ENCODE data around the gene KRTAP10-11.
"Not testable (repeated sequence)": the region's sequence is repeated elsewhere in the genome, so short reads cannot be mapped to it uniquely, and the experiment has no call there.

- not testable (repeated sequence) for TF ChIP-seq CTCF, POLR2A (IDR thresholded peaks at IDR 0.05)
Observed at GRCh38 chr21:44627181-44627822, 18.9 kb upstream of the KRTAP10-11 start.
